ENCODE results near the gene CBARP.
"Not testable (repeated sequence)": the region's sequence is repeated elsewhere in the genome, so short reads cannot be mapped to it uniquely, and the experiment has no call there.

The CBARP gene

DNA sequence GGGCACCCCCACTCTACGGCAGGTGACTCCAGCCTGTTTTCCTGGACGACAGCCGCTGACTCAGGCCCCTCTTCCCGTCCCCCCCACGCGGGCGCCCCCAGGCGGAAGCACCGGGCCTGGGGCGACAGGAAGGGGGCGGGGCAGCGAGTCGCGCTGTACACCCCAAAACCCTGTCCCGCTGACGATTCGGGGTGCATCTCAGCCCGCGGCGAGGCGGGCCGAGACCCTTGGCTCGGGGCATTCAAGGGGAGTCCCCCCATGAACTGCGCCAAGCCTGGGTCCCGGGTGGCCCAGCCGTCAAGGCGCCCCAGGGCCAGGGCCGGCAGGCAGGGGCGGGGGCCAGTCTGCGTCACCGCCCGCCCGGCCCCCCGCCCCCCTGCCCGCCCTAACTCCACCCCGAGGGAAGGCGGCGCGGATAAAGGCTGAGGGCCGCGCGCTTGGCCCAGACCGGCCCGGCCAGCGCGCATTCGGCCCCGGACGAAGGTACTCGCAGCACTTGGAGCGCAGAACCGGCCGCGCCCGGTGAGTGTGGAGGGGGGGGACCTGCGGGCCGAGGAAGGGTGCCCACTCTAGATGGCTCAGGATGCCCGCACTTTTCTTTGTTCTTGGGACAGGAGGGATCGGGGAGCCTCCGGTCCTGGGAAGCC, 10.5 kb upstream of the CBARP start, which contains the start of gene MIDN:
TSS of gene MIDN (plus strand) at position 445 of the 647 bp plus-strand sequence. CDS start 1,714 bp downstream, outside the sequence.
- Histone ChIP-seq H3K9ac (ENCODE audit: low read length) (peak within 1 kb of the TSS; percentile 88), H3F3A (ENCODE audit: insufficient read depth) (peaks cover 26% of the 10 kb centered on the region; the same call in 1 of the 2 replicates), H3K9me3 (ENCODE audit: insufficient read depth, low read length) (no peaks in the 10 kb centered on the region), H3K79me2 (ENCODE audit: insufficient read depth, low read length) (peaks cover 21% of the 10 kb centered on the region), H4K20me1 (ENCODE audit: low read depth, low read length) (no peaks in the 10 kb centered on the region), H3K4me3 (ENCODE audit: insufficient read depth, low read length, poor library complexity, severe bottlenecking) (peak within 1 kb of the TSS; percentile 80), H2AFZ (ENCODE audit: low read depth, low read length, severe bottlenecking) (peak within 1 kb of the TSS; percentile 56), H3K27me3 (ENCODE audit: low read length) (no peaks in the 10 kb centered on the region), H3K27ac (ENCODE audit: low read depth, low read length) (peak within 1 kb of the TSS; percentile 89), H3K9me2 (replicated peaks; ENCODE audit: insufficient read depth, low read length) (no peaks in the 10 kb centered on the region), H3K36me3 (ENCODE audit: low read length) (no peaks in the 10 kb centered on the region), H3K4me2 (ENCODE audit: low read depth, low read length, poor library complexity, severe bottlenecking) (peak within 1 kb of the TSS; percentile 83)
- TF ChIP-seq, protein P1, sequence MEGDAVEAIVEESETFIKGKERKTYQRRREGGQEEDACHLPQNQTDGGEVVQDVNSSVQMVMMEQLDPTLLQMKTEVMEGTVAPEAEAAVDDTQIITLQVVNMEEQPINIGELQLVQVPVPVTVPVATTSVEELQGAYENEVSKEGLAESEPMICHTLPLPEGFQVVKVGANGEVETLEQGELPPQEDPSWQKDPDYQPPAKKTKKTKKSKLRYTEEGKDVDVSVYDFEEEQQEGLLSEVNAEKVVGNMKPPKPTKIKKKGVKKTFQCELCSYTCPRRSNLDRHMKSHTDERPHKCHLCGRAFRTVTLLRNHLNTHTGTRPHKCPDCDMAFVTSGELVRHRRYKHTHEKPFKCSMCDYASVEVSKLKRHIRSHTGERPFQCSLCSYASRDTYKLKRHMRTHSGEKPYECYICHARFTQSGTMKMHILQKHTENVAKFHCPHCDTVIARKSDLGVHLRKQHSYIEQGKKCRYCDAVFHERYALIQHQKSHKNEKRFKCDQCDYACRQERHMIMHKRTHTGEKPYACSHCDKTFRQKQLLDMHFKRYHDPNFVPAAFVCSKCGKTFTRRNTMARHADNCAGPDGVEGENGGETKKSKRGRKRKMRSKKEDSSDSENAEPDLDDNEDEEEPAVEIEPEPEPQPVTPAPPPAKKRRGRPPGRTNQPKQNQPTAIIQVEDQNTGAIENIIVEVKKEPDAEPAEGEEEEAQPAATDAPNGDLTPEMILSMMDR (IDR thresholded peaks at IDR 0.05; ENCODE audit: insufficient read depth, low read length, poor library complexity, severe bottlenecking), result peak; percentile 47
- TF ChIP-seq EZH2phosphoT487 (conservative IDR thresholded peaks at IDR 0.05; ENCODE audit: low read length), result no peak

- Histone ChIP-seq H3K27me3 (ENCODE audit: low read length) (no peaks in the 10 kb centered on the region), H3K9ac (ENCODE audit: low read length) (peak overlapping the region; percentile 88), H2AFZ (ENCODE audit: low read depth, low read length, severe bottlenecking) (no peak overlapping the region), H3K79me2 (ENCODE audit: insufficient read depth, low read length) (peaks cover 19% of the 10 kb centered on the region), H3K9me2 (replicated peaks; ENCODE audit: insufficient read depth, low read length) (no peaks in the 10 kb centered on the region), H3K4me2 (ENCODE audit: low read depth, low read length, poor library complexity, severe bottlenecking) (peak overlapping the region; percentile 83), H3K4me3 (ENCODE audit: insufficient read depth, low read length, poor library complexity, severe bottlenecking) (no peak overlapping the region), H3F3A (ENCODE audit: insufficient read depth) (peaks cover 28% of the 10 kb centered on the region; the same call in 1 of the 2 replicates), H3K27ac (ENCODE audit: low read depth, low read length) (peak overlapping the region; percentile 89), H4K20me1 (ENCODE audit: low read depth, low read length) (no peaks in the 10 kb centered on the region), H3K36me3 (ENCODE audit: low read length) (no peaks in the 10 kb centered on the region), H3K9me3 (ENCODE audit: insufficient read depth, low read length) (no peaks in the 10 kb centered on the region)
- TF ChIP-seq, protein P1 (IDR thresholded peaks at IDR 0.05; ENCODE audit: insufficient read depth, low read length, poor library complexity, severe bottlenecking), result no peak
- TF ChIP-seq EZH2phosphoT487 (conservative IDR thresholded peaks at IDR 0.05; ENCODE audit: low read length), result no peak
Measured at GRCh38 chr19:1247748-1248138, 9.9 kb upstream of the CBARP start.

- H3K4me2 ChIP-seq (ENCODE audit: low read depth, low read length, poor library complexity, severe bottlenecking); H3K9me2 ChIP-seq (replicated peaks; ENCODE audit: insufficient read depth, low read length); H3K9me3 ChIP-seq (ENCODE audit: insufficient read depth, low read length); H3K9ac ChIP-seq (ENCODE audit: low read length); H3K36me3 ChIP-seq (ENCODE audit: low read length); H2AFZ ChIP-seq (ENCODE audit: low read depth, low read length, severe bottlenecking); H4K20me1 ChIP-seq (ENCODE audit: low read depth, low read length); H3K4me3 ChIP-seq (ENCODE audit: insufficient read depth, low read length, poor library complexity, severe bottlenecking); H3K27me3 ChIP-seq (ENCODE audit: low read length): not testable (repeated sequence)
- peak overlapping the region; percentile 31; the same call in 1 of the 2 replicates for H3K27ac ChIP-seq (ENCODE audit: low read depth, low read length)
- peaks cover 27% of the 10 kb centered on the region; the same call in 1 of the 2 replicates for H3F3A ChIP-seq (ENCODE audit: insufficient read depth)
- H3K79me2 ChIP-seq (ENCODE audit: insufficient read depth, low read length), result peaks cover 24% of the 10 kb centered on the region
Measured at GRCh38 chr19:1246265-1247087, 8.7 kb upstream of the CBARP start.

All from SU-DHL-6 (cell line).